IMR-90 (cell line): ENCODE results near the gene TRAPPC10.
"Not testable (repeated sequence)": the region's sequence is repeated elsewhere in the genome, so short reads cannot be mapped to it uniquely, and the experiment has no call there.

Experiments
- CEBPB ChIP-seq: IDR thresholded peaks from 2 replicates; pipeline ENCODE4 v1.6.1; 2012; ENCODE audit warnings: low read depth, low read length, improper control_type of control experiment
- MAFK ChIP-seq: IDR thresholded peaks from 2 replicates; pipeline ENCODE4 v1.6.1; 2012; ENCODE audit warnings: low read depth, low read length, improper control_type of control experiment
- POLR2A ChIP-seq: IDR thresholded peaks from 2 replicates; pipeline ENCODE4 v1.6.1; 2012; ENCODE audit warnings: mild to moderate bottlenecking, low read depth, low read length
- TF ChIP-seq, protein P1 (sequence below): conservative IDR thresholded peaks from 2 replicates; pipeline ENCODE4 v1.5.1; 2012; ENCODE audit warnings: mild to moderate bottlenecking, low read depth, low read length, improper control_type of control experiment

DNA sequence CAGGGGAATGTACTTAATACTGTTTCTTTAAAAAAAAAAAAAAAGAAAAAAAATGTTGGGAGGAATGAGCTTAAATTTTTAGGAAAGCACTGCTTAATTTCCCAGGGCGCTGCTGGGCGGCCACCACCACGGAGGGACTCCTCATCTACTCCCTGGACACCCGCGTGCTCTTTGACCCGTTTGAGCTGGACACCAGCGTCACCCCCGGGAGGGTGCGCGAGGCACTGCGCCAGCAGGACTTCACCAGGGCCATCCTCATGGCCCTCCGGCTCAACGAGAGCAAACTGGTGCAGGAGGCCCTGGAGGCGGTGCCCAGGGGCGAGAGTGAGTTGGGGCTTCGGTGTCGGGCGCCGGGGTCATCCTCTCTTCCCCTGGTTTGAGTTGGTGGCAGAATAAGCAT lies 115.7 kb downstream of the TRAPPC10 start:
- not testable (repeated sequence) for TF ChIP-seq CEBPB, MAFK, POLR2A
- TF ChIP-seq, protein P1, sequence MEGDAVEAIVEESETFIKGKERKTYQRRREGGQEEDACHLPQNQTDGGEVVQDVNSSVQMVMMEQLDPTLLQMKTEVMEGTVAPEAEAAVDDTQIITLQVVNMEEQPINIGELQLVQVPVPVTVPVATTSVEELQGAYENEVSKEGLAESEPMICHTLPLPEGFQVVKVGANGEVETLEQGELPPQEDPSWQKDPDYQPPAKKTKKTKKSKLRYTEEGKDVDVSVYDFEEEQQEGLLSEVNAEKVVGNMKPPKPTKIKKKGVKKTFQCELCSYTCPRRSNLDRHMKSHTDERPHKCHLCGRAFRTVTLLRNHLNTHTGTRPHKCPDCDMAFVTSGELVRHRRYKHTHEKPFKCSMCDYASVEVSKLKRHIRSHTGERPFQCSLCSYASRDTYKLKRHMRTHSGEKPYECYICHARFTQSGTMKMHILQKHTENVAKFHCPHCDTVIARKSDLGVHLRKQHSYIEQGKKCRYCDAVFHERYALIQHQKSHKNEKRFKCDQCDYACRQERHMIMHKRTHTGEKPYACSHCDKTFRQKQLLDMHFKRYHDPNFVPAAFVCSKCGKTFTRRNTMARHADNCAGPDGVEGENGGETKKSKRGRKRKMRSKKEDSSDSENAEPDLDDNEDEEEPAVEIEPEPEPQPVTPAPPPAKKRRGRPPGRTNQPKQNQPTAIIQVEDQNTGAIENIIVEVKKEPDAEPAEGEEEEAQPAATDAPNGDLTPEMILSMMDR: not testable (repeated sequence)
